Activated CD4-positive, alpha-beta T cell treated with anti-CD3 and anti-CD28 coated beads, Interleukin-2, Interleukin-6, amounts not matched to agents 100 ng/mL and 50 ng/mL, durations not matched to agents 16 hours and 8 hours (primary cell): ENCODE results near the gene SIPA1L3.
A peak's percentile ranks its signal among the peaks of the same experiment; 100 is the strongest.

Source experiments
- DNase-seq: peaks from one replicate; pipeline ENCODE4 v3.0.0-alpha.2; 2020

SIPA1L3 gene

GRCh38 chr19:37980419-37981170 is 73.6 kb downstream of the SIPA1L3 start:
- no peak for DNase-seq

- no peak for DNase-seq
Observed at GRCh38 chr19:37981785-37982475, 74.9 kb downstream of the SIPA1L3 start.

- no peak for DNase-seq
Observed at GRCh38 chr19:37982655-37983054, 75.6 kb downstream of the SIPA1L3 start.

GRCh38 chr19:37983153-37983552 is 76.1 kb downstream of the SIPA1L3 start:
- DNase-seq, result no peak

GRCh38 chr19:37983916-37984315 is 76.9 kb downstream of the SIPA1L3 start:
- no peak for DNase-seq

- no peak for DNase-seq
Observed at GRCh38 chr19:37986048-37986750, 79.2 kb downstream of the SIPA1L3 start.

GRCh38 chr19:37987356-37988332 is 80.6 kb downstream of the SIPA1L3 start:
- DNase-seq, result no peak

GRCh38 chr19:37988758-37989635 is 82.0 kb downstream of the SIPA1L3 start:
- DNase-seq, result peak; percentile 4

- DNase-seq, result no peak
Observed at GRCh38 chr19:37989855-37990254, 82.8 kb downstream of the SIPA1L3 start.

GRCh38 chr19:37990362-37990761 is 83.4 kb downstream of the SIPA1L3 start:
- DNase-seq, result no peak

- no peak for DNase-seq
Observed at GRCh38 chr19:37991176-37991835, 84.3 kb downstream of the SIPA1L3 start.

GRCh38 chr19:37991841-37992248 is 84.8 kb downstream of the SIPA1L3 start:
- DNase-seq, result no peak

GRCh38 chr19:37992761-37993160 is 85.8 kb downstream of the SIPA1L3 start:
- DNase-seq, result no peak

- no peak for DNase-seq
Observed at GRCh38 chr19:37994823-37995130, 87.8 kb downstream of the SIPA1L3 start.

- no peak for DNase-seq
Observed at GRCh38 chr19:37995346-37995745, 88.3 kb downstream of the SIPA1L3 start.

GRCh38 chr19:37997911-37998344 is 90.9 kb downstream of the SIPA1L3 start:
- DNase-seq, result peak; percentile 24

- DNase-seq, result no peak
Observed at GRCh38 chr19:37998801-37999308, 91.8 kb downstream of the SIPA1L3 start.

GRCh38 chr19:37999309-38000213 is 92.6 kb downstream of the SIPA1L3 start:
- DNase-seq, result no peak

- no peak for DNase-seq
Observed at GRCh38 chr19:38001158-38001781, 94.3 kb downstream of the SIPA1L3 start.
